GM18868 (cell line): Measurements from ENCODE around the gene SLC25A21.

Experiments
- ATAC-seq: cut with Tn5 transposase; IDR thresholded peaks from one replicate; pipeline ENCODE4 v1.9.1; 2021; ENCODE audit warnings: mild to moderate bottlenecking, moderate library complexity; ENCODE audit not compliant: unreplicated experiment

SLC25A21 gene

GRCh38 chr14:36657399-36658122 is 514.8 kb downstream of the SLC25A21 start:
- no peak for ATAC-seq

- no peak for ATAC-seq
Measured at GRCh38 chr14:36656687-36657398, 515.6 kb downstream of the SLC25A21 start.

GRCh38 chr14:36655963-36656686 is 516.3 kb downstream of the SLC25A21 start:
- peak; percentile 38 for ATAC-seq

- ATAC-seq = no peak
Measured at GRCh38 chr14:36655571-36655962, 516.8 kb downstream of the SLC25A21 start.

- ATAC-seq = no peak
Measured at GRCh38 chr14:36654794-36655381, 517.5 kb downstream of the SLC25A21 start.

GRCh38 chr14:36653962-36654793 is 518.2 kb downstream of the SLC25A21 start:
- ATAC-seq = no peak

- ATAC-seq = no peak
Measured at GRCh38 chr14:36653413-36653812, 519.0 kb downstream of the SLC25A21 start.

GRCh38 chr14:36652542-36653201 is 519.7 kb downstream of the SLC25A21 start:
- ATAC-seq = no peak

- ATAC-seq = no peak
Measured at GRCh38 chr14:36649872-36650650, 522.3 kb downstream of the SLC25A21 start.

- no peak for ATAC-seq
Measured at GRCh38 chr14:36647824-36648753, 524.3 kb downstream of the SLC25A21 start.

- ATAC-seq = no peak
Measured at GRCh38 chr14:36647417-36647823, 525.0 kb downstream of the SLC25A21 start.

GRCh38 chr14:36646664-36647416 is 525.6 kb downstream of the SLC25A21 start:
- no peak for ATAC-seq

GRCh38 chr14:36633580-36633979 is 538.8 kb downstream of the SLC25A21 start:
- ATAC-seq = no peak
